Activated T-cell treated with anti-CD3 and anti-CD28 coated beads, Interleukin-2, amount 50 U/mL, for 24 hours (primary cell): ENCODE results near the gene PDE7B.
"Not testable (repeated sequence)": the region's sequence is repeated elsewhere in the genome, so short reads cannot be mapped to it uniquely, and the experiment has no call there.

Experiments used
- DNase-seq: peaks from one replicate; pipeline ENCODE4 v3.0.0-alpha.2; 2020
- H3K27ac Mint-ChIP-seq: 2 replicates; pipeline ENCODE4 v1.8.0; 2020; ENCODE audit warnings: mild to moderate bottlenecking, mixed read lengths
- H3K27me3 Mint-ChIP-seq: 2 replicates; pipeline ENCODE4 v1.8.0; 2020; ENCODE audit warnings: mixed read lengths
- H3K36me3 Mint-ChIP-seq: 2 replicates; pipeline ENCODE4 v1.8.0; 2020; ENCODE audit warnings: low read depth, mixed read lengths
- H3K4me1 Mint-ChIP-seq: 2 replicates; pipeline ENCODE4 v1.8.0; 2020; ENCODE audit warnings: low read depth, mixed read lengths
- H3K4me3 Mint-ChIP-seq: 2 replicates; pipeline ENCODE4 v1.8.0; 2020; ENCODE audit warnings: mild to moderate bottlenecking, moderate library complexity, mixed read lengths
- H3K9me3 Mint-ChIP-seq: 2 replicates; pipeline ENCODE4 v1.8.0; 2020; ENCODE audit warnings: mixed read lengths

PDE7B gene

GRCh38 chr6:136125585-136125984 is 274.1 kb downstream of the PDE7B start:
- Mint-ChIP-seq H3K9me3 (no peaks in the 10 kb centered on the region), H3K27me3 (peaks cover 2% of the 10 kb centered on the region), H3K27ac (no peak overlapping the region), H3K4me1 (no peaks in the 10 kb centered on the region), H3K36me3 (no peaks in the 10 kb centered on the region), H3K4me3 (no peak overlapping the region)
- DNase-seq: no peak

GRCh38 chr6:136127873-136128272 is 276.4 kb downstream of the PDE7B start:
- H3K4me3 Mint-ChIP-seq: no peak overlapping the region

DNA sequence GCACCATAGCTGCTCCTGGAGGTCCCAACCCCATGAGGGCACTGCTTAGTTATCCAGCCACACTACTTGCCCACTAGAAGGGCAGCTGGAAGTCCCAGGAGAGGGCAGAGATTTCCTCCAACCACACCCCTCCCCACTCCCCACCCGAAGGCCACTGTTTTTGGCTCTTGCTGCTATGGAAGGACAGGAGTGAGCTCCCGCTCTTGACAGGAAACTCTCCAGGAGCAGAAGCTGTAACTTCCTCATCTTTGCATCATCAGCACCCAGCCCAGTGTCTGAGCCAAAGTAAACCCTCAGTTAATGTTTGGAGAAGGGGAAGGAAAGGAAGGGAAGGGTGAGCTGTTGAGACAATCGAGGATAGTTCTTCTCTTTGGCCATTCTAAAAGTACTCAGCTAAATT is 277.9 kb downstream of the PDE7B start:
- H3K4me3 Mint-ChIP-seq: no peak overlapping the region
- no peaks in the 10 kb centered on the region for H3K36me3 Mint-ChIP-seq

More at GRCh38 chr6:136127873-136128272, 276.4 kb downstream of the PDE7B start:
- H3K9me3 Mint-ChIP-seq: no peaks in the 10 kb centered on the region
- H3K27me3 Mint-ChIP-seq: peaks cover 2% of the 10 kb centered on the region
- DNase-seq: no peak
- H3K27ac Mint-ChIP-seq: no peak overlapping the region
- H3K4me1 Mint-ChIP-seq: no peaks in the 10 kb centered on the region
- H3K36me3 Mint-ChIP-seq: no peaks in the 10 kb centered on the region

GRCh38 chr6:136134268-136134667 is 282.8 kb downstream of the PDE7B start:
- H3K36me3 Mint-ChIP-seq: no peaks in the 10 kb centered on the region
- H3K27ac Mint-ChIP-seq: no peak overlapping the region
- no peaks in the 10 kb centered on the region for H3K9me3 Mint-ChIP-seq
- no peaks in the 10 kb centered on the region for H3K4me1 Mint-ChIP-seq
- H3K4me3 Mint-ChIP-seq: no peak overlapping the region
- H3K27me3 Mint-ChIP-seq: no peaks in the 10 kb centered on the region
- DNase-seq: no peak

More for the DNA sequence above, 277.9 kb downstream of the PDE7B start:
- H3K9me3 Mint-ChIP-seq: no peaks in the 10 kb centered on the region
- DNase-seq: no peak
- H3K27me3 Mint-ChIP-seq: peaks cover 2% of the 10 kb centered on the region
- H3K4me1 Mint-ChIP-seq: no peaks in the 10 kb centered on the region
- H3K27ac Mint-ChIP-seq: no peak overlapping the region

GRCh38 chr6:136134751-136135150 is 283.2 kb downstream of the PDE7B start:
- Mint-ChIP-seq H3K27ac (no peak overlapping the region), H3K27me3 (no peaks in the 10 kb centered on the region), H3K4me1 (no peaks in the 10 kb centered on the region), H3K4me3 (no peak overlapping the region), H3K9me3 (no peaks in the 10 kb centered on the region), H3K36me3 (no peaks in the 10 kb centered on the region)
- no peak for DNase-seq

- H3K4me1 Mint-ChIP-seq: no peaks in the 10 kb centered on the region
- H3K27ac Mint-ChIP-seq: no peak overlapping the region
- H3K27me3 Mint-ChIP-seq: no peaks in the 10 kb centered on the region
- no peak for DNase-seq
- no peaks in the 10 kb centered on the region for H3K9me3 Mint-ChIP-seq
- no peaks in the 10 kb centered on the region for H3K36me3 Mint-ChIP-seq
- H3K4me3 Mint-ChIP-seq: no peak overlapping the region
Observed at GRCh38 chr6:136136274-136136673, 284.8 kb downstream of the PDE7B start.

- H3K27me3 Mint-ChIP-seq: peaks cover 2% of the 10 kb centered on the region
- H3K36me3 Mint-ChIP-seq: no peaks in the 10 kb centered on the region
- peaks cover 6% of the 10 kb centered on the region for H3K9me3 Mint-ChIP-seq
- no peak overlapping the region for H3K4me3 Mint-ChIP-seq
- no peak for DNase-seq
- H3K27ac Mint-ChIP-seq: no peak overlapping the region
- H3K4me1 Mint-ChIP-seq: no peaks in the 10 kb centered on the region
Observed at GRCh38 chr6:136137008-136137692, 285.6 kb downstream of the PDE7B start.

- Mint-ChIP-seq H3K27ac (no peak overlapping the region), H3K4me3 (no peak overlapping the region), H3K27me3 (peaks cover 2% of the 10 kb centered on the region), H3K4me1 (no peaks in the 10 kb centered on the region), H3K9me3 (peaks cover 6% of the 10 kb centered on the region), H3K36me3 (no peaks in the 10 kb centered on the region)
- no peak for DNase-seq
Observed at GRCh38 chr6:136137739-136138402, 286.4 kb downstream of the PDE7B start.

DNA sequence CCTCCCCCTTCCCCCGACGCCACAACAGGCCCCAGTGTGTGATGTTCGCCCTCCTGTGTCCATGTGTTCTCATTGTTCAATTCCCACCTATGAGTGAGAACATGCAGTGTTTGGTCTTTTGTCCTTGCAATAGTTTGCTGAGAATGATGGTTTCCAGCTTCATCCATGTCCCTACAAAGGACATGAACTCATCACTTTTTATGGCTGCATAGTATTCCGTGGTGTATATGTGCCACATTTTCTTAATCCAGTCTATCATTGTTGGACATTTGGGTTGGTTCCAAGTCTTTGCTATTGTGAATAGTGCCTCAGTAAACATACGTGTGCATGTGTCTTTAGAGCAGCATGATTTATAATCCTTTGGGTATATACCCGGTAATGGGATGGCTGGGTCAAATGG is 287.6 kb downstream of the PDE7B start:
- H3K27me3 Mint-ChIP-seq, H3K27ac Mint-ChIP-seq, DNase-seq, H3K9me3 Mint-ChIP-seq, H3K36me3 Mint-ChIP-seq, H3K4me1 Mint-ChIP-seq, H3K4me3 Mint-ChIP-seq: not testable (repeated sequence)

DNA sequence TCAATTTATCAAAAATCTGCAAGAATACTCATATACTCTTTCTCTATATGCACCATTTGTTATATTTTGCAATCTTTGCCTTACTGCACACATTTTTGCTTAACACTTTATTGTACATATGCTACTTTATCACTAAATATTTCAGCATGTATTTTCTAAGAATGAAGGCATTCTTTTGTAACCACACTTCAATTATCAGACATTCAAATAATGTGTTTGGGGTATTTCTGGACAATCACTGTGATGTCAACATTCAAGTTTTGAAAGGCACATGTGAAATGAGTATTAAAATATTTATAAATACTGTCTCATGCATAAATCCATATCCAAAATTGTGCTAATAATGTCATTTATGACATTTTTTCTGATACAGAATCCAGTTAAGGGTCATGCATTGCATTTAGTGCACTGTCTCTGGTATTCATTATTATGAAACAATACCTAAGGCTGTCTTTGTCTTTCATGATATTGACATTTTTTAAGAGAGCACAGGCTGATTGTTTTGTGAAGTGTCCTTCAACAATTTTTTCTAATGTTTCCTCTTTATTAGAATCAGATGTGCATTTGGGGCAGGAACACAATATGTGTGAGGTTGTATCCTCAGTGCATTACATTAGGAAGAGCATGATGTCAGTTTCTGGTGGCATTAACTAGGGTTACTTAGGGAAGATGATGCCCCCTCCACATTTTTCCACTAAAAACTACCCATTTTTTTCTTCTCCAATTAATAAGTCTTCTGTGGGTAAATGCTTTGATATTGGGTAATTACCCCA is 292.9 kb downstream of the PDE7B start:
- peaks cover 2% of the 10 kb centered on the region for H3K27me3 Mint-ChIP-seq
- H3K27ac Mint-ChIP-seq: no peak overlapping the region
- H3K4me1 Mint-ChIP-seq: no peaks in the 10 kb centered on the region
- H3K36me3 Mint-ChIP-seq: no peaks in the 10 kb centered on the region
- no peak overlapping the region for H3K4me3 Mint-ChIP-seq
- H3K9me3 Mint-ChIP-seq: peaks cover 6% of the 10 kb centered on the region
- no peak for DNase-seq

DNA sequence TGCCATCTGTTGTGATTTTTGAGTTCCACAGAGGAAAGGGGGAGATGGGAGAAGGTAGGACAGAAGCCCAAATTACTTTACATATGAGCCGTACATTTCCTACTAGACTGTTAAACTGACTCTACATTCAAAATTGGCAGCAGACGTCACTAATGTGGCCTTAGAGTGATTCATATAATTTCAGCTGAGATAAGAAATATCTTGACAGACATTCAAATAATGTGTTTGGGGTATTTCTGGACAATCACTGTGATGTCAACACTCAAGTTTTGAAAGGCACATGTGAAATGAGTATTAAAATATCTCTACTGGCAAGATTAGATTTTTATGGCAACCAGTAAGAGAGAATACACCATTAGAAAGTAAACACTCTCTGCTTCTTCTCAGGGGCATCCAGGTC is 294.6 kb downstream of the PDE7B start:
- H3K27ac Mint-ChIP-seq: no peak overlapping the region
- H3K27me3 Mint-ChIP-seq: peaks cover 2% of the 10 kb centered on the region
- DNase-seq: no peak
- no peak overlapping the region for H3K4me3 Mint-ChIP-seq
- H3K36me3 Mint-ChIP-seq: no peaks in the 10 kb centered on the region
- no peaks in the 10 kb centered on the region for H3K4me1 Mint-ChIP-seq
- peaks cover 6% of the 10 kb centered on the region for H3K9me3 Mint-ChIP-seq

- H3K4me1 Mint-ChIP-seq: no peaks in the 10 kb centered on the region
- H3K36me3 Mint-ChIP-seq: no peaks in the 10 kb centered on the region
- no peak for DNase-seq
- no peak overlapping the region for H3K27ac Mint-ChIP-seq
- H3K9me3 Mint-ChIP-seq: no peaks in the 10 kb centered on the region
- H3K4me3 Mint-ChIP-seq: no peak overlapping the region
- H3K27me3 Mint-ChIP-seq: no peaks in the 10 kb centered on the region
Observed at GRCh38 chr6:136147342-136147741, 295.8 kb downstream of the PDE7B start.

- H3K4me1 Mint-ChIP-seq: no peaks in the 10 kb centered on the region
- no peak overlapping the region for H3K4me3 Mint-ChIP-seq
- no peak for DNase-seq
- no peaks in the 10 kb centered on the region for H3K9me3 Mint-ChIP-seq
- H3K27me3 Mint-ChIP-seq: no peaks in the 10 kb centered on the region
- H3K27ac Mint-ChIP-seq: no peak overlapping the region
- H3K36me3 Mint-ChIP-seq: no peaks in the 10 kb centered on the region
Observed at GRCh38 chr6:136148051-136148450, 296.6 kb downstream of the PDE7B start.

DNA sequence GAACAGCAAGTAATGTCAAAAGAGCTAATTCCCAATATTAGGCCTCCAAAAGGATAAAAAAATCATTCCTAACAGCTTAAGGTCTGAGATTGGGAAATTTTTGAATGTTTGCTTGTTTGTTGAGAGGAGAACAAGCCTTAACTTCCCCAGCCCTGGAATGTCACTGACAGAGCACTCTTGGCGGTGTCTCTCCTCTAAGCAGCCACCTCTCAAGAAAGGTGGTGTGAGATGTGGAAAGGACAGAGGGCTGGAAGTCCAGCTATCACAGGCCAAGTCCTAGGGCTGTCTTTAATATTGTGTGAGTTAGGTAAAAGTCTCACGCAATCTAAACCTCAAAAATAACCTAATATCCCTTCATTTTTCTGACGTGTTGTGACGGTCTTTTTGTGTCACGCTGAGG is 297.0 kb downstream of the PDE7B start:
- no peaks in the 10 kb centered on the region for H3K36me3 Mint-ChIP-seq
- no peak overlapping the region for H3K27ac Mint-ChIP-seq
- H3K4me3 Mint-ChIP-seq: no peak overlapping the region
- no peak for DNase-seq
- no peaks in the 10 kb centered on the region for H3K9me3 Mint-ChIP-seq
- no peaks in the 10 kb centered on the region for H3K27me3 Mint-ChIP-seq
- H3K4me1 Mint-ChIP-seq: no peaks in the 10 kb centered on the region

DNA sequence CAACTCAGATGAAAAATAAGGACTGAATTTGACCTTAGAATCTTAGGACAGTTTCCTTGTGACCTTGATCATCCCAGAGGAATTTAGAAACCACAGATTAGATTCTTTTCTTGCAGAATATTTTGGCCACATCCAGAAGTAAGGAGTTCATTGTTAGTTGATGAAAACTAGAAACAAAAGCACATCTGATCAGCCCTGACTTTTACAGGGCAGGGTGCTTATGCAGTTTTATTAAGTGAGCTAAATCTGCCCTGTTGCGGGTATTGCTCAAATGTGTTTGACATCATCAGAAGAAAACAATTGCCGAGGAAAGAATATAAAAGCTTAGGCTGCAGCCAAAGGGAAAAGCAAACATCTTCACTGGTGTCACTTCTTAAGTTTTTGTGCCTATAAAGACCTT is 297.8 kb downstream of the PDE7B start:
- no peaks in the 10 kb centered on the region for H3K9me3 Mint-ChIP-seq
- no peak overlapping the region for H3K27ac Mint-ChIP-seq
- H3K4me3 Mint-ChIP-seq: no peak overlapping the region
- no peaks in the 10 kb centered on the region for H3K4me1 Mint-ChIP-seq
- no peaks in the 10 kb centered on the region for H3K36me3 Mint-ChIP-seq
- no peak for DNase-seq
- H3K27me3 Mint-ChIP-seq: no peaks in the 10 kb centered on the region
